B cell (primary cell): ENCODE measurements around the gene OLFML2B. TPM values are rescaled to one million over a fixed set of nuclear protein-coding genes. Genes with fewer than 3 reads are reported as not detected.
"Not testable (repeated sequence)": the region's sequence is repeated elsewhere in the genome, so short reads cannot be mapped to it uniquely, and the experiment has no call there.

Experiments used
- ATAC-seq: fragments of 200-7000 bp; cut with Tn5 transposase; one replicate; pipeline ENCODE4 v1.10.0; 2021; ENCODE audit warnings: low read depth, mild to moderate bottlenecking, moderate number of reproducible peaks, moderate library complexity
- CTCF ChIA-PET: fragments of 350-600 bp; sonication (Branson Sonifier 250); formaldehyde crosslinking; loops from one replicate; lab custom pipeline; 2021; ENCODE audit warnings: antibody characterized with exemption, inconsistent platforms; lab: Charles Lee
- POLR2A ChIA-PET: fragments of 350-600 bp; sonication (Branson Sonifier 250); formaldehyde crosslinking; loops from one replicate; lab custom pipeline; 2021; ENCODE audit warnings: antibody characterized with exemption; lab: Charles Lee
- DNase-seq: peaks from one replicate; pipeline ENCODE4 v3.0.0; 2013
- H2AFZ ChIP-seq: 2 replicates; pipeline ENCODE4 v1.6.1; 2012; ENCODE audit warnings: mild to moderate bottlenecking, low read depth, low read length; ENCODE audit not compliant: insufficient read depth, poor library complexity, severe bottlenecking
- H3K27ac ChIP-seq, 2 donors: 1 replicate in 1 of 2; 2 replicates in 1 of 2; pipeline ENCODE4 v1.5.1; 2012 to 2013; ENCODE audit warnings: low read length in 2 of 2, mild to moderate bottlenecking in 2 of 2, moderate library complexity in 1 of 2
- H3K27me3 ChIP-seq, 4 experiments: fragments of 200-600 bp in 1 of 4; sonication (generic) in 1 of 4; replicated peaks in 1 of 4; 1 replicate in 2 of 4; 2 replicates in 2 of 4; pipeline versions ENCODE4 v1.6.1 to v1.7.0; 2013 to 2016; ENCODE audit warnings: low read length in 3 of 4, mild to moderate bottlenecking in 2 of 4, mixed read lengths in 1 of 4, moderate library complexity in 1 of 4; ENCODE audit not compliant: insufficient read depth in 4 of 4, control insufficient read depth in 3 of 4; ENCODE audit errors: control extremely low read depth in 1 of 4
- H3K36me3 ChIP-seq, 2 experiments: replicated peaks in 1 of 2; 1 replicate in 1 of 2; 2 replicates in 1 of 2; pipeline versions ENCODE4 v1.6.1 to v1.7.1; 2013; ENCODE audit warnings: low read length in 1 of 2; ENCODE audit not compliant: insufficient read depth in 2 of 2, control insufficient read depth in 1 of 2; ENCODE audit errors: control extremely low read depth in 1 of 2, extremely low read depth in 1 of 2
- H3K4me1 ChIP-seq, 2 donors: fragments of 200-600 bp in 1 of 2; sonication (generic) in 1 of 2; 1 replicate in 1 of 2; 2 replicates in 1 of 2; pipeline versions ENCODE4 v1.5.1 to v1.6.1; 2013 to 2017; ENCODE audit warnings: low read length in 2 of 2; ENCODE audit not compliant: control insufficient read depth in 2 of 2, insufficient read depth in 2 of 2
- H3K4me2 ChIP-seq: replicated peaks from 2 replicates; pipeline ENCODE3; 2012; ENCODE audit warnings: mild to moderate bottlenecking, low read depth, low read length; ENCODE audit not compliant: poor library complexity, severe bottlenecking
- H3K4me3 ChIP-seq, 5 experiments: fragments of 200-600 bp in 1 of 5; sonication (generic) in 1 of 5; 1 replicate in 3 of 5; 2 replicates in 2 of 5; pipeline versions ENCODE4 v1.5.1 to v1.7.0; 2011 to 2016; ENCODE audit warnings: low read length in 4 of 5, mild to moderate bottlenecking in 4 of 5, low read depth in 2 of 5, control low read depth in 1 of 5, moderate library complexity in 1 of 5; ENCODE audit not compliant: insufficient read depth in 1 of 5; ENCODE audit errors: control extremely low read depth in 1 of 5, extremely low read depth in 1 of 5
- H3K79me2 ChIP-seq: fragments of 200-600 bp; sonication (generic); one replicate; pipeline ENCODE4 v1.6.0; 2016; ENCODE audit warnings: low read length; ENCODE audit not compliant: control insufficient read depth, insufficient read depth
- H3K9ac ChIP-seq: fragments of 200-600 bp; sonication (generic); 2 replicates; pipeline ENCODE4 v1.6.1; 2017; ENCODE audit warnings: mild to moderate bottlenecking, low read length, moderate library complexity
- H3K9me3 ChIP-seq, 3 donors: one replicate each; pipeline versions ENCODE4 v1.6.1 to v1.7.1; 2013; ENCODE audit warnings: low read length in 2 of 3; ENCODE audit not compliant: control insufficient read depth in 2 of 3, insufficient read depth in 1 of 3; ENCODE audit errors: control extremely low read depth in 1 of 3
- H4K20me1 ChIP-seq: 2 replicates; pipeline ENCODE4 v1.6.0; 2012; ENCODE audit warnings: mild to moderate bottlenecking, low read length; ENCODE audit not compliant: insufficient read depth, control insufficient read depth, poor library complexity, severe bottlenecking
- H3K27ac Mint-ChIP-seq: one replicate; pipeline ENCODE4 v1.8.0; 2021; ENCODE audit warnings: mixed read lengths
- H3K27me3 Mint-ChIP-seq: one replicate; pipeline ENCODE4 v1.8.0; 2021; ENCODE audit warnings: mixed read lengths
- H3K4me1 Mint-ChIP-seq: one replicate; pipeline ENCODE4 v1.8.0; 2021; ENCODE audit warnings: mixed read lengths
- H3K4me3 Mint-ChIP-seq: one replicate; pipeline ENCODE4 v1.8.0; 2021; ENCODE audit warnings: mixed read lengths
- H3K9me3 Mint-ChIP-seq: one replicate; pipeline ENCODE4 v1.8.0; 2022; ENCODE audit warnings: mixed read lengths; ENCODE audit not compliant: insufficient read depth
- EZH2 ChIP-seq: IDR thresholded peaks from 2 replicates; pipeline ENCODE4 v1.6.1; 2012; ENCODE audit warnings: borderline replicate concordance, low read depth, mild to moderate bottlenecking, moderate library complexity, low read length; ENCODE audit not compliant: insufficient read depth, poor library complexity, severe bottlenecking
- WGBS: methylation state at CpG from one replicate; pipeline ENCODE4 v1.1.5; 2013; ENCODE audit warnings: missing lambda C conversion rate; ENCODE audit not compliant: insufficient coverage; 5-methylcytosine and 5-hydroxymethylcytosine counted together
- intact Hi-C: fragments of 100-400 bp; cut with micrococcal nuclease; formaldehyde crosslinking; loops from one replicate; pipeline ENCODE4 v1.10.0; 2022
- polyA plus RNA-seq: library from polyadenylated mRNA; depleted of rRNA; stranded (reverse); fragments of >200 nt; gene quantifications from 2 replicates; pipeline ENCODE4 v1.2.3, GENCODE V29; 2012
- total RNA-seq, 2 donors: library from RNA; stranded (reverse); fragments of 120-200 nt in 1 of 2; gene quantifications; 1 replicate in 1 of 2; 2 replicates in 1 of 2; pipeline versions ENCODE4 v1.2.3 to v1.2.4, GENCODE V29; 2013 to 2022
- TF ChIP-seq, protein P1 (sequence below): fragments of 200-600 bp; IDR thresholded peaks from one replicate; pipeline ENCODE4 v1.8.0; 2022; ENCODE audit warnings: antibody characterized with exemption, mild to moderate bottlenecking

Gene OLFML2B
- total and polyA plus RNA-seq, 2 donors (not counting 1 experiment from before 2014, with no cell fraction given): not detected

DNA sequence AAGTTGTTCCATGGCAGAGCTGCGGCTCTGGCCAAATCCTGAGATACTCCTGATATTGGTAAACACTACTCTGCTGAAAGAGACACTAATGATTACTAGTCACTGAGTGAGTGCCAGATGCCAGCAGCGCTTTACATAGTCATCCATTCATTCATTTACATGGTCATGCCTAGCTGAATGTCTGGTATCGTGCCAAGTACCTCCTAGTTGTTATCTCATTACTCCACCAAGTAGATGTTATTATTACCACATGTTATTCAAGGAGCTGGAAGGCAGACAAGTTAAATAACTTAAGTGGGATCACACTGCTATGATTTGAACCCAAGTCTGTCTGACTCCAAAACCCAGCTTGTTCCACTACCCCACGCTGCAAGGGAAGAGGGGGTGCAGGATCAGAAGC, 4.7 kb downstream of the OLFML2B start:
- Histone ChIP-seq H3K36me3 (no peaks in the 10 kb centered on the region), H3K27me3 (peaks cover 0 to 14% (median 4%) of the 10 kb centered on the region in 4 experiments), H4K20me1 (no peaks in the 10 kb centered on the region), H3K4me1 (peaks cover 3 to 9% of the 10 kb centered on the region in 2 donors), H3K79me2 (no peaks in the 10 kb centered on the region), H3K27ac (no peak overlapping the region), H2AFZ (no peak overlapping the region), H3K9ac (no peak overlapping the region), H3K4me3 (no peak overlapping the region), H3K9me3 (no peaks in the 10 kb centered on the region), H3K4me2 (no peak overlapping the region)
- intact Hi-C loops: no loop called here
- Mint-ChIP-seq H3K4me1 (peaks cover 10% of the 10 kb centered on the region), H3K4me3 (no peak overlapping the region), H3K9me3 (no peaks in the 10 kb centered on the region), H3K27ac (no peak overlapping the region), H3K27me3 (peaks cover 50% of the 10 kb centered on the region)
- DNase-seq (no peak), ATAC-seq (no peak)
- POLR2A ChIA-PET: no interaction called here
- 80% methylated on average over 2 of the region's 4 CpGs for WGBS
- CTCF ChIA-PET: no interaction called here
- TF ChIP-seq, protein P1, sequence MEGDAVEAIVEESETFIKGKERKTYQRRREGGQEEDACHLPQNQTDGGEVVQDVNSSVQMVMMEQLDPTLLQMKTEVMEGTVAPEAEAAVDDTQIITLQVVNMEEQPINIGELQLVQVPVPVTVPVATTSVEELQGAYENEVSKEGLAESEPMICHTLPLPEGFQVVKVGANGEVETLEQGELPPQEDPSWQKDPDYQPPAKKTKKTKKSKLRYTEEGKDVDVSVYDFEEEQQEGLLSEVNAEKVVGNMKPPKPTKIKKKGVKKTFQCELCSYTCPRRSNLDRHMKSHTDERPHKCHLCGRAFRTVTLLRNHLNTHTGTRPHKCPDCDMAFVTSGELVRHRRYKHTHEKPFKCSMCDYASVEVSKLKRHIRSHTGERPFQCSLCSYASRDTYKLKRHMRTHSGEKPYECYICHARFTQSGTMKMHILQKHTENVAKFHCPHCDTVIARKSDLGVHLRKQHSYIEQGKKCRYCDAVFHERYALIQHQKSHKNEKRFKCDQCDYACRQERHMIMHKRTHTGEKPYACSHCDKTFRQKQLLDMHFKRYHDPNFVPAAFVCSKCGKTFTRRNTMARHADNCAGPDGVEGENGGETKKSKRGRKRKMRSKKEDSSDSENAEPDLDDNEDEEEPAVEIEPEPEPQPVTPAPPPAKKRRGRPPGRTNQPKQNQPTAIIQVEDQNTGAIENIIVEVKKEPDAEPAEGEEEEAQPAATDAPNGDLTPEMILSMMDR: no peak
- no peak for TF ChIP-seq EZH2

DNA sequence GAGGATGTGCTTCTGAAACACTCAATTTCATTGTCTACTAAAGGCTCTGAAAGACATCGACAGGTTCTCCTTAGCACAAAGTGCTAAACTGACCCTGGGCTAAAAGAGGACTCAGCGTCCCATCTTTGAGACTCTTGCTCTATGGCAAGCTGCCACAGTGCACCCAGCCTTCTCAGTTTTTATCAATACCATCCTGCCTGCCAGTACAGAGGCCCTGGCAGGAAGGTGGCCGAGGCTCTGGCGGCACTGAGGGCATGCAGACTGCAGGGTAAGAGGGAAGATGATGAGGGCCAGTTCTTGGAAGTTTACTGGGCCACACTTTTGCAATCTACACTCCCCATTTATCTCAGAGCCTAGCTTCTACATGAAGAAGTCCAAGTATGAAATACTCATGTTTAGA, 5.3 kb downstream of the OLFML2B start:
- no peaks in the 10 kb centered on the region for H3K36me3 ChIP-seq
- Mint-ChIP-seq H3K9me3 (peaks cover 2% of the 10 kb centered on the region), H3K27me3 (peaks cover 45% of the 10 kb centered on the region), H3K27ac (no peak overlapping the region), H3K4me1 (peaks cover 7% of the 10 kb centered on the region), H3K4me3 (no peak overlapping the region)
- no peaks in the 10 kb centered on the region for H3K79me2 ChIP-seq
- no peaks in the 10 kb centered on the region for H4K20me1 ChIP-seq
- H3K27me3 ChIP-seq: peaks cover 0 to 9% (median 3%) of the 10 kb centered on the region in 4 experiments
- H3K9me3 ChIP-seq: no peaks in the 10 kb centered on the region
- H3K27ac ChIP-seq: no peak overlapping the region
- H2AFZ ChIP-seq: no peak overlapping the region
- POLR2A ChIA-PET: no interaction called here
- CTCF ChIA-PET: no interaction called here
- no peak overlapping the region for H3K4me2 ChIP-seq
- no peak for ATAC-seq
- 93% methylated on average over 2 of the region's 4 CpGs for WGBS
- H3K4me1 ChIP-seq: peaks cover 0 to 3% of the 10 kb centered on the region in 2 donors
- TF ChIP-seq, protein P1: no peak
- no peak for TF ChIP-seq EZH2
- DNase-seq: no peak
- intact Hi-C loops: no loop called here
- no peak overlapping the region for H3K4me3 ChIP-seq
- no peak overlapping the region for H3K9ac ChIP-seq

DNA sequence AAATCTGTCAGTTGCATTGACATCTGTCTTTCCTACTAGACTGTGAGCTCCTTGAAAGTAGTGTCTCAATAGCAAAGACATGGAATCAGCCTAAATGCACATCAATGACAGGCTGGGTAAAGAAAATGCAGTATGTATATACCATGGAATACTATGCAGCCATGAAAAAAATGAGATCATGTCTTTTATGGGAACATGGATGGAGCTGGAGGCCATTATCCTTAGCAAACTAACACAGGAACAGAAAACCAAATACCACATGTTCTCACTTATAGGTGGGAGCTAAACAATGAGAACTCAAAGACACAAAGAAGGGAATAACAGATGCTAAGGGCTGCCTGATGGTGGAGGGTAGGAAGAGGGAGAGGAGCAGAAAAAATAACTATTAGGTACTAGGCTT, 5.9 kb downstream of the OLFML2B start:
- CTCF ChIA-PET, H3K4me2 ChIP-seq, H4K20me1 ChIP-seq, intact Hi-C loops, H3K27ac Mint-ChIP-seq, H3K27me3 ChIP-seq, H3K4me3 ChIP-seq, H3K4me1 ChIP-seq, H3K4me1 Mint-ChIP-seq, DNase-seq, POLR2A ChIA-PET, H3K4me3 Mint-ChIP-seq, H3K36me3 ChIP-seq, H3K79me2 ChIP-seq, H3K9me3 ChIP-seq, ATAC-seq, H3K27ac ChIP-seq, H3K9ac ChIP-seq, H2AFZ ChIP-seq, H3K9me3 Mint-ChIP-seq: not testable (repeated sequence)
- peaks cover 39% of the 10 kb centered on the region for H3K27me3 Mint-ChIP-seq
